ENCODE results near the gene LRP2BP. TPM values are rescaled to one million over a fixed set of nuclear protein-coding genes. Genes with fewer than 3 reads are reported as not detected.

Gene LRP2BP
- total RNA-seq, 1 donor, result 1.3 TPM

- DNase-seq (ENCODE audit: low read depth), result no peak
- no peak overlapping the region for H3K4me3 ChIP-seq (ENCODE audit: low read depth, low read length)
- no peak for TF ChIP-seq CTCF (IDR thresholded peaks at IDR 0.05; ENCODE audit: insufficient read depth, low read depth, low read length)
Observed at GRCh38 chr4:185379326-185380295, 16.1 kb downstream of the LRP2BP start.

GRCh38 chr4:185378264-185378663, 17.5 kb downstream of the LRP2BP start:
- DNase-seq (ENCODE audit: low read depth), result no peak
- no peak for TF ChIP-seq CTCF (IDR thresholded peaks at IDR 0.05; ENCODE audit: insufficient read depth, low read depth, low read length)
- no peak overlapping the region for H3K4me3 ChIP-seq (ENCODE audit: low read depth, low read length)

- H3K4me3 ChIP-seq (ENCODE audit: low read depth, low read length), result no peak overlapping the region
- no peak for DNase-seq (ENCODE audit: low read depth)
- TF ChIP-seq CTCF (IDR thresholded peaks at IDR 0.05; ENCODE audit: insufficient read depth, low read depth, low read length), result no peak
Observed at GRCh38 chr4:185374573-185374972, 21.2 kb downstream of the LRP2BP start.

- no peak for DNase-seq (ENCODE audit: low read depth)
- TF ChIP-seq CTCF (IDR thresholded peaks at IDR 0.05; ENCODE audit: insufficient read depth, low read depth, low read length), result no peak
- no peak overlapping the region for H3K4me3 ChIP-seq (ENCODE audit: low read depth, low read length)
Observed at GRCh38 chr4:185374027-185374426, 21.7 kb downstream of the LRP2BP start.

GRCh38 chr4:185371702-185372101, 24.0 kb downstream of the LRP2BP start:
- TF ChIP-seq CTCF (IDR thresholded peaks at IDR 0.05; ENCODE audit: insufficient read depth, low read depth, low read length), result no peak
- H3K4me3 ChIP-seq (ENCODE audit: low read depth, low read length), result no peak overlapping the region
- no peak for DNase-seq (ENCODE audit: low read depth)

GRCh38 chr4:185370268-185370949, 25.3 kb downstream of the LRP2BP start:
- H3K4me3 ChIP-seq (ENCODE audit: low read depth, low read length), result no peak overlapping the region
- DNase-seq (ENCODE audit: low read depth), result no peak
- no peak for TF ChIP-seq CTCF (IDR thresholded peaks at IDR 0.05; ENCODE audit: insufficient read depth, low read depth, low read length)

Measured in fibroblast of villous mesenchyme (primary cell).